ENCODE measurements around the gene A4GNT. TPM values are rescaled to one million over a fixed set of nuclear protein-coding genes. Genes with fewer than 3 reads are reported as not detected.

A4GNT gene
- total RNA-seq, 4 donors from 2014 or later = not detected

DNA sequence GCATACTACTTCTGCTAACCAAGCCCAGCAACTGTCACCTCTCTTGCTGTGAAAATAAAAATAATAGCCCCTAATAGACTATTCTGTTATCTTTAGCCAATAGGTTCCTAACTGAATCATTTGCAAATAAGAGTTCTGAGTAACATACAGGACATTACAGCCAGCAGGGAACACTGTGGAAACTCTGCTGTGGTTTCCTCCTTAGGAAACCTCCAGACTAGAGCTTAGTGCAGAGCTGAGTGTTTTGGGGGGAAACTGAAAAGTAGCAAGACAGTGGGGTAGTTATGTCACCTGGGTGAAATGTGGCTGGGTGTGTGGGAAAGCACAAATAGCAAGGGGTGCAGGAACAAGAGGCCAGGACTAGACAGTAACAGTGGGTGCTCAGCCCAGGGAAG lies 49.2 kb downstream of the A4GNT start:
- TF ChIP-seq, protein P1, sequence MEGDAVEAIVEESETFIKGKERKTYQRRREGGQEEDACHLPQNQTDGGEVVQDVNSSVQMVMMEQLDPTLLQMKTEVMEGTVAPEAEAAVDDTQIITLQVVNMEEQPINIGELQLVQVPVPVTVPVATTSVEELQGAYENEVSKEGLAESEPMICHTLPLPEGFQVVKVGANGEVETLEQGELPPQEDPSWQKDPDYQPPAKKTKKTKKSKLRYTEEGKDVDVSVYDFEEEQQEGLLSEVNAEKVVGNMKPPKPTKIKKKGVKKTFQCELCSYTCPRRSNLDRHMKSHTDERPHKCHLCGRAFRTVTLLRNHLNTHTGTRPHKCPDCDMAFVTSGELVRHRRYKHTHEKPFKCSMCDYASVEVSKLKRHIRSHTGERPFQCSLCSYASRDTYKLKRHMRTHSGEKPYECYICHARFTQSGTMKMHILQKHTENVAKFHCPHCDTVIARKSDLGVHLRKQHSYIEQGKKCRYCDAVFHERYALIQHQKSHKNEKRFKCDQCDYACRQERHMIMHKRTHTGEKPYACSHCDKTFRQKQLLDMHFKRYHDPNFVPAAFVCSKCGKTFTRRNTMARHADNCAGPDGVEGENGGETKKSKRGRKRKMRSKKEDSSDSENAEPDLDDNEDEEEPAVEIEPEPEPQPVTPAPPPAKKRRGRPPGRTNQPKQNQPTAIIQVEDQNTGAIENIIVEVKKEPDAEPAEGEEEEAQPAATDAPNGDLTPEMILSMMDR (IDR thresholded peaks at IDR 0.05; ENCODE audit: low read depth) = no peak

DNA sequence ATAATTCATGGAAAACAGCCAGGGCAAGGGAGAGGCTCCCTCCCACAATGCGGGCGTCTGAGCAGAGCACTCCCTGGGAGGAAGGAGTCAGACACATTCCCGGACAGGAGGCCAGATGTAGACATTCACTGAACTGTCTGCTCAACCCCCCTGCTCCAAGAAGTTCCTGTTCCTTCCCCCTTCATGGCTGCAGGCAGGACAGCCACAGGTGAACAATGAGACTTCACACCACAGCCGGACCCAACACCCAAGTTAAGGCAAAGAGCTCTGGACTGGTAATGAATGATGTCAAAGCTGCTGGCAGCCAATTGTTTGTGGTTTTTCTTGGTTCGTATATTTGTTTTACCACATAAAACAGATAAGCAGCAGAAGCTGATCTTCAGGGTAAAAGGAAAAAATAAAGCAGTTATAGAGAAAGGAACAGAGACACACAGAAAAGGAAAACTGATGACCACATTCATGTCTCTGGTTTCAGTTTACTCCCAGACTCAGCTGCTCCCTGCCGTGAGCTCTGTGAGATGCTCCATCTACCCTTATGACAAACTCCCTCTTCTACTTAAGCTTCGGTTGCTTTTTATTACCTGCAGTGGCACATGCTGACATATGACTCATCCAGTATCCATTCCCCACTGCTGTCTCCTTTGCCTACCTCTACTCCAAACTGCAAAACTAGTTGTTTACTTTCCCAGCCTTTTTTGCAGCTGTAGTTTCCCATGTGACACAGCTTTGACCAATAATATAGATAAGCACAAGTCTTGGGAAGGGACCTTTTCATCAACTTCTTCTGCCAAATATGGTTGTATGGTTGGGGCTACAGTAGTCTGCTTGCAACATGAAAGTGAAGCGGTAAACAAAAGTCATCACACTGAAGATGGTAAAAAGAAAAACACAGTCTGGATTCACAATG lies 49.9 kb downstream of the A4GNT start:
- TF ChIP-seq, protein P1 (IDR thresholded peaks at IDR 0.05; ENCODE audit: low read depth) = no peak

DNA sequence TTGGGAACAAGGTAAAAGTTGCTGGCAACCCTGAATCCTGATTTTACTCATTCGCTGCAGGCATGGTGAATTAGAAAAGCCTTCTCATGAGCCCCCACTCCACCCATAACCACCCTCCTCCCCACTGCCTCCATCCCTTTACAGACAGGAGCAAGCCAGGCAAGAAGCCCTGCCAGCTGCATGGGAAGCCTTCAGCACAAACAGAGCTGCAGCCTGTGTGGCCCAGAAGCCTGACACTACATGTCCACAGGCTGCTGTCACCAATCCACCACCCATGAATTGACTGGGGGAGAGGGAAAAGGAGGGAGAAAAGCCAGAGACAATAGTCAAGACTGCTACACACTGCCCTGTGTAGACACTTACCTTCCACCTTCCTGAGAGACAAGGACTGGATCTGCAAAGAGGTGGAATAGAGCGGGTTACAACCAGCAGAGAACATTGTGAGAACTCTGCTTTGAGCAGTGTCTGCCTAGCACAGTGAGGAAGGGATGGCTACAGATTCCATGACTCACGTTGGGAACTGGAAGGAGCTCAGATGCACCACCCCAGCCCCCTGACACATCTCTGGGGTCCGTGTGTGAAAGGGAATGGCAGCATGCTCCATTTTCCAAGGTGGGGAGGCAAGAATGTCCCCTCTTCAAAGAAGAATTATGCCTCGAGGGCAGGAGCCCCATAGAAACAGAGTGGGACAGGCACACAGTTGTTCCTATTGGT lies 50.7 kb downstream of the A4GNT start:
- TF ChIP-seq, protein P1 (IDR thresholded peaks at IDR 0.05; ENCODE audit: low read depth) = no peak

DNA sequence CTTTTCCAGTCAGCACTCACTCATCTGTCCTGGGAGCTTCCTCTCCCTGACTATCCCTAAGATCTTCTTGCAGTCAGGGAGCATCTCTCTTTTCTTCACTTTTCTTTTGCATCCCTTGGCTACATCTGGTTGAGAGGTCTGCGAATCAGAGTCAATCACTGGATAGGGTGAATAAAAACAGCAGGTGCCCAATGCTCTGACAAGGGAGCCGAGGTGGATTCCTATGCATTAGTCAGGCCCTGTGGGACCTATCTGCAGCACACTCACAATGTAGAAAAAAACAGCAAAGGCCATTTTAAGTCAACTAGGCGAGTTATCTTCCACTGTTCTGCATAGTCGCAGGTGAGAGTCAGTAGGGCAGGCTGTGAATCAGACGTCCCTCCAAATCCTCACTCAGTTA lies 52.3 kb downstream of the A4GNT start:
- TF ChIP-seq, protein P1 (IDR thresholded peaks at IDR 0.05; ENCODE audit: low read depth) = no peak

DNA sequence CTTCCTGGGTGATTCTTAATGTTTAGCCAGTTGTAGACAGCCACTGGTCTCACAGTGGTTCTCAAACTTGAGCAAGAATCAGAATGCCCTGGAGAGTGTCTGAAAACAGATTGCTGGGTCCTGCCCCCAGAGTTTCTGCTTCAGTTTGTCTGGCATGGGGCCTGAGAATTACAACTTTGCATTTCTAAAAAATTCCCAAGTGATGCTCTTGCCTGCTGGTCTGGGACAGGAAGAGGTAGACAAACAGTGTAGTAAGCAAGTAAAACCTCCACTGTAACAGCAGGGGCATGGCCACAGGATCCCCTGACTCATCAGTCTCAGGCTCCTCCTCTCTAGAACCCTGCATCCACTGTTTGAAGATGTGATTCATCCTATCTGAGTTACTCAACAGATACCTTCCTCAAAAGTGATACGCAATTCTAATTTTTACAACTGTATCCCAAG lies 53.3 kb downstream of the A4GNT start:
- TF ChIP-seq, protein P1 (IDR thresholded peaks at IDR 0.05; ENCODE audit: low read depth) = no peak

DNA sequence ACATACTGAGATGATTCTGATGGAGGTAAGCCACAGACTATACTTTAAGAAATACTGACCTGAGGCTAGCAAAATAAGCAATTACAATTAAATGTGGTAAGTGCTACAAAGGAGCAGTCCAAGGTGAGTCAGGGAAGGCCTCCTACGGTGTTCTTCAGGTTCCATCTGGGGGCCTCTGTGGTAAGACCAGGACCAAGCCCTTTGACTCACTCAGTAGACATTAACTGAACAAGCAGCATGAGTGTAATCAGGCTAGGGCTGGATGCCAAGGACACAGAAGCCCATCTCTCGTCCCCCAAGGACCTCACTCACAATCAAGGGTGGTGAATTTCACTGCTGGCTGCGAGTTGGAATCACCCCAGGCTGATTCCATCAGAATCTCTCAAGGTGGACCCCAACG lies 54.1 kb downstream of the A4GNT start:
- TF ChIP-seq, protein P1 (IDR thresholded peaks at IDR 0.05; ENCODE audit: low read depth) = no peak

Other genes starting within 250 kb of the A4GNT start
- not detected for gene CLDN18, start 122.2 kb downstream of the A4GNT start, total RNA-seq
- 10 to 100 TPM; 11.9 to 33.3 (median 19.3) TPM for gene DZIP1L, start 16.8 kb downstream of the A4GNT start, total RNA-seq
- 10 to 100 TPM; 10.3 to 15.8 (median 13.2) TPM for gene DBR1, start 42.5 kb upstream of the A4GNT start, total RNA-seq
- 100 to 1,000 TPM in 1 of 4 donors, 10 to 100 TPM in 3; 65.2 to 138 (median 77.1) TPM for gene ARMC8, start 54.9 kb upstream of the A4GNT start, total RNA-seq
- gene NME9, start 197.5 kb upstream of the A4GNT start, total RNA-seq = under 1 TPM in 1 of 4 donors, not detected in 3; 0.66 TPM
- 100 to 1,000 TPM; 121 to 219 (median 148) TPM for gene MRAS, start 216.2 kb upstream of the A4GNT start, total RNA-seq